Endothelial cell of umbilical vein (primary cell): ENCODE results near the gene HHEX. TPM values are rescaled to one million over a fixed set of nuclear protein-coding genes. Genes with fewer than 3 reads are reported as not detected.

ENCODE experiments used
- BruUV-seq: library from RNA; stranded (reverse); fragments of 400-500 nt; replicated peaks from 2 replicates; lab custom pipeline; 2021; lab: Mats Ljungman, UMichigan
- CTCF ChIA-PET: fragments of 300-600, 350-600 bp; sonication (Branson Sonifier 250); formaldehyde crosslinking; loops from one replicate; lab custom pipeline; 2021; ENCODE audit warnings: antibody characterized with exemption, inconsistent platforms; lab: Charles Lee
- POLR2A ChIA-PET: fragments of 300-600, 350-600 bp; sonication (Branson Sonifier 250); formaldehyde crosslinking; loops from one replicate; lab custom pipeline; 2021; ENCODE audit warnings: antibody characterized with exemption, inconsistent platforms; lab: Charles Lee
- DNase-seq: peaks from one replicate; pipeline ENCODE4 v3.0.0-alpha.2; 2011; ENCODE audit warnings: low read depth, low spot score
- FAIRE-seq: peaks from 2 replicates; lab custom pipeline; 2011; peaks lifted over from hg19 to GRCh38; lab: Jason Lieb, UNC
- H2AFZ ChIP-seq: 2 replicates; pipeline ENCODE4 v1.6.0; 2012; ENCODE audit warnings: low read depth, low read length, control low read depth, inconsistent platforms
- H3K27ac ChIP-seq: 2 replicates; pipeline ENCODE4 v1.5.1; 2011; ENCODE audit warnings: low read depth, mild to moderate bottlenecking, control low read depth, low read length, moderate library complexity; ENCODE audit not compliant: insufficient read depth
- H3K27me3 ChIP-seq, 2 experiments: 2 replicates each; pipeline versions ENCODE4 v1.6.0 to v1.6.1; 2011; ENCODE audit warnings: low read length in 2 of 2, mixed read lengths in 1 of 2; ENCODE audit not compliant: control insufficient read depth in 2 of 2, insufficient read depth in 2 of 2
- H3K36me3 ChIP-seq, 2 experiments: 2 replicates in 1 of 2; 3 replicates in 1 of 2; pipeline ENCODE4 v1.5.1; 2011; ENCODE audit warnings: low read length in 2 of 2, mild to moderate bottlenecking in 1 of 2, moderate library complexity in 1 of 2; ENCODE audit not compliant: control insufficient read depth in 2 of 2, insufficient read depth in 2 of 2; ENCODE audit errors: extremely low read depth in 1 of 2
- H3K4me1 ChIP-seq: 3 replicates; pipeline ENCODE4 v1.5.1; 2011; ENCODE audit warnings: mild to moderate bottlenecking, low read length; ENCODE audit not compliant: control insufficient read depth, insufficient read depth; ENCODE audit errors: extremely low read depth
- H3K4me2 ChIP-seq: 2 replicates; pipeline ENCODE4 v1.6.1; 2011; ENCODE audit warnings: low read length, control low read depth, mixed read lengths; ENCODE audit not compliant: insufficient read depth
- H3K4me3 ChIP-seq, 3 experiments: fragments of 200-600 bp in 1 of 3; sonication (generic), shearing (Covaris generic) in 1 of 3; replicated peaks in 1 of 3; 2 replicates each; pipeline ENCODE4 v1.5.1; 2011 to 2016; ENCODE audit warnings: control low read depth in 3 of 3, low read length in 3 of 3, mild to moderate bottlenecking in 2 of 3, inconsistent platforms in 1 of 3, low read depth in 1 of 3, moderate library complexity in 1 of 3; ENCODE audit not compliant: insufficient read depth in 1 of 3
- H3K79me2 ChIP-seq: 2 replicates; pipeline ENCODE4 v1.6.0; 2012; ENCODE audit warnings: low read length, inconsistent platforms; ENCODE audit not compliant: control insufficient read depth, insufficient read depth
- H3K9ac ChIP-seq: replicated peaks from 2 replicates; pipeline ENCODE3; 2011; ENCODE audit warnings: low read length, control low read depth; ENCODE audit not compliant: insufficient read depth; ENCODE audit errors: extremely low read depth
- H3K9me1 ChIP-seq: replicated peaks from 3 replicates; pipeline ENCODE4 v1.6.0; 2011; ENCODE audit warnings: mild to moderate bottlenecking, low read length; ENCODE audit not compliant: control insufficient read depth, insufficient read depth; ENCODE audit errors: extremely low read depth
- H3K9me3 ChIP-seq: replicated peaks from 2 replicates; pipeline ENCODE4 v1.5.1; 2012; ENCODE audit warnings: low read length, inconsistent platforms; ENCODE audit not compliant: control insufficient read depth, insufficient read depth
- H4K20me1 ChIP-seq: replicated peaks from 2 replicates; pipeline ENCODE3; 2011; ENCODE audit warnings: mild to moderate bottlenecking, low read length; ENCODE audit not compliant: control insufficient read depth, insufficient read depth; ENCODE audit errors: extremely low read depth
- EZH2 ChIP-seq: IDR thresholded peaks from 2 replicates; pipeline ENCODE4 v1.6.1; 2012; ENCODE audit warnings: borderline replicate concordance, low read depth, mild to moderate bottlenecking, moderate library complexity, low read length, inconsistent platforms; ENCODE audit not compliant: severe bottlenecking
- FOS ChIP-seq: IDR thresholded peaks from 2 replicates; pipeline ENCODE4 v1.6.1; 2011; ENCODE audit warnings: mild to moderate bottlenecking, low read length, moderate library complexity, borderline replicate concordance; ENCODE audit not compliant: insufficient read depth
- MYC ChIP-seq: IDR thresholded peaks from one replicate; pipeline ENCODE4 v1.6.1; 2011; ENCODE audit warnings: mild to moderate bottlenecking, low read depth, low read length
- POLR2A ChIP-seq: IDR thresholded peaks from 2 replicates; pipeline ENCODE4 v1.6.1; 2012; ENCODE audit warnings: low read depth, mild to moderate bottlenecking, control low read depth, low read length
- POLR2AphosphoS5 ChIP-seq: IDR thresholded peaks from 2 replicates; pipeline ENCODE4 v1.6.1; 2012; ENCODE audit warnings: low read depth, mild to moderate bottlenecking, control low read depth, low read length, moderate library complexity; ENCODE audit not compliant: insufficient read depth
- dilution Hi-C: fragments of 300-500 bp; cut with MboI; formaldehyde crosslinking; loops from one replicate; pipeline ENCODE4 v1.15.0; 2019; ENCODE audit warnings: low sequenced_read_pairs; ENCODE audit not compliant: extremely low pct_ligation_motif_present
- intact Hi-C: fragments of 100-400 bp; cut with micrococcal nuclease; formaldehyde crosslinking; loops from one replicate; pipeline ENCODE4 v1.10.0; 2022
- polyA plus RNA-seq, 4 experiments: library from polyadenylated mRNA; depleted of rRNA in 3 of 4; stranded (reverse) in 3 of 4; unstranded in 1 of 4; fragments of >200 nt; gene quantifications; 2 replicates each; pipeline versions ENCODE4 v1.2.1 to v1.2.3, GENCODE V29; 2011 to 2012; ENCODE audit warnings: missing spikeins in 1 of 4
- total RNA-seq: library from RNA; stranded (reverse); gene quantifications from 2 replicates; pipeline ENCODE4 v1.2.3, GENCODE V29; 2021
- TF ChIP-seq, protein P1 (sequence below), 2 donors: IDR thresholded peaks; 1 replicate in 1 of 2; 2 replicates in 1 of 2; pipeline ENCODE4 v1.5.1; 2011; ENCODE audit warnings: low read length in 2 of 2, mild to moderate bottlenecking in 2 of 2, moderate library complexity in 2 of 2, control low read depth in 1 of 2, inconsistent platforms in 1 of 2, low read depth in 1 of 2; ENCODE audit not compliant: insufficient read depth in 1 of 2; ENCODE audit errors: extremely low read depth in 1 of 2
- TF ChIP-seq, protein P2 (sequence below): IDR thresholded peaks from 2 replicates; pipeline ENCODE4 v1.6.1; 2011; ENCODE audit not compliant: insufficient read depth, insufficient read length

HHEX gene
- total and polyA plus RNA-seq, 2 donors (not counting 3 experiments of a cell fraction or from before 2014, with no cell fraction given) = 81.0 to 110 TPM

DNA sequence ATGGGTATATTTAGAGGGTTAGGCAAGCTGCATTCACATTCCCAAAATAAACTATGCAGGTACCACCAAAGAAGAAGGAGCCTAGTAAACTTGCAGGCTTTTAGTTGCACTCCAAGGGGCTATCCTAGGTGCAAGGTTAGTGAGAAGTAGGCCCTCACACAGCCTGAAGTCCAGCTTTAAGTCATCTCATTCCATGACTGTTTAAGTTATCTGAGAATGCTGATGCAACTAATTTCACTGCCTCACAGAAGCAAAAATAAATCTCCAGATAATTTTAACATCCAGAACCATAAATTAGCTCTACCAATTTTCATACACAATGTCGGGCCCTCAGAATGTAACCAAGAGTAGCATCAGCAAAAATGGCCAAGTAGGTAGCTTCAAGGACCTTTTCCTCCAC, 34.3 kb upstream of the HHEX start:
- Histone ChIP-seq H3K9me3 (no peaks in the 10 kb centered on the region), H3K27me3 (no peaks in the 10 kb centered on the region), H3K4me3 (no peak overlapping the region), H3K36me3 (peaks cover 2 to 9% of the 10 kb centered on the region in 2 experiments), H3K9ac (no peak overlapping the region), H3K4me1 (no peaks in the 10 kb centered on the region), H4K20me1 (no peaks in the 10 kb centered on the region), H3K4me2 (no peak overlapping the region), H2AFZ (no peak overlapping the region), H3K79me2 (no peaks in the 10 kb centered on the region), H3K27ac (no peak overlapping the region), H3K9me1 (no peaks in the 10 kb centered on the region)
- intact Hi-C loops = no loop called here
- no peak for DNase-seq
- FAIRE-seq = no peak
- POLR2A ChIA-PET = no interaction called here
- BruUV-seq = no TSS peak
- dilution Hi-C loops = no loop called here
- TF ChIP-seq EZH2 (no peak), POLR2A (no peak), POLR2AphosphoS5 (no peak), MYC (no peak), FOS (no peak)
- TF ChIP-seq, protein P1, sequence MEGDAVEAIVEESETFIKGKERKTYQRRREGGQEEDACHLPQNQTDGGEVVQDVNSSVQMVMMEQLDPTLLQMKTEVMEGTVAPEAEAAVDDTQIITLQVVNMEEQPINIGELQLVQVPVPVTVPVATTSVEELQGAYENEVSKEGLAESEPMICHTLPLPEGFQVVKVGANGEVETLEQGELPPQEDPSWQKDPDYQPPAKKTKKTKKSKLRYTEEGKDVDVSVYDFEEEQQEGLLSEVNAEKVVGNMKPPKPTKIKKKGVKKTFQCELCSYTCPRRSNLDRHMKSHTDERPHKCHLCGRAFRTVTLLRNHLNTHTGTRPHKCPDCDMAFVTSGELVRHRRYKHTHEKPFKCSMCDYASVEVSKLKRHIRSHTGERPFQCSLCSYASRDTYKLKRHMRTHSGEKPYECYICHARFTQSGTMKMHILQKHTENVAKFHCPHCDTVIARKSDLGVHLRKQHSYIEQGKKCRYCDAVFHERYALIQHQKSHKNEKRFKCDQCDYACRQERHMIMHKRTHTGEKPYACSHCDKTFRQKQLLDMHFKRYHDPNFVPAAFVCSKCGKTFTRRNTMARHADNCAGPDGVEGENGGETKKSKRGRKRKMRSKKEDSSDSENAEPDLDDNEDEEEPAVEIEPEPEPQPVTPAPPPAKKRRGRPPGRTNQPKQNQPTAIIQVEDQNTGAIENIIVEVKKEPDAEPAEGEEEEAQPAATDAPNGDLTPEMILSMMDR (IDR thresholded peaks at IDR 0.05; ENCODE audit: extremely low read depth in 1 of 2, insufficient read depth in 1 of 2, low read depth in 1 of 2, low read length in 2 of 2) = no peak
- TF ChIP-seq, protein P2, sequence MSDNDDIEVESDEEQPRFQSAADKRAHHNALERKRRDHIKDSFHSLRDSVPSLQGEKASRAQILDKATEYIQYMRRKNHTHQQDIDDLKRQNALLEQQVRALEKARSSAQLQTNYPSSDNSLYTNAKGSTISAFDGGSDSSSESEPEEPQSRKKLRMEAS = no peak
- CTCF ChIA-PET = no interaction called here
